Panc1 (cell line): ENCODE results near the gene CCND1. TPM values are rescaled to one million over a fixed set of nuclear protein-coding genes. Genes with fewer than 3 reads are reported as not detected.

Experiments
- ATAC-seq: fragments of 200-7000 bp; cut with Tn5 transposase; 2 replicates; pipeline ENCODE4 v1.9.1; 2020; ENCODE audit warnings: mild to moderate bottlenecking, moderate library complexity
- BruUV-seq: library from RNA; stranded (reverse); fragments of 400-500 nt; replicated peaks from 2 replicates; lab custom pipeline; 2021; lab: Mats Ljungman, UMichigan
- CTCF ChIA-PET: fragments of 300-600 bp; sonication (Branson Sonifier 250); formaldehyde crosslinking; loops from one replicate; lab custom pipeline; 2022; ENCODE audit warnings: antibody characterized with exemption; lab: Charles Lee
- POLR2A ChIA-PET: fragments of 300-600 bp; sonication (Branson Sonifier 250); formaldehyde crosslinking; loops from one replicate; lab custom pipeline; 2022; ENCODE audit warnings: antibody characterized with exemption; lab: Charles Lee
- DNase-seq: peaks from one replicate; pipeline ENCODE4 v3.0.0-alpha.2; 2010; ENCODE audit warnings: low read depth, low spot score
- H3K27ac ChIP-seq: 2 replicates; pipeline ENCODE4 v1.5.1; 2011; ENCODE audit warnings: mild to moderate bottlenecking, low read length, inconsistent platforms
- H3K27me3 ChIP-seq: fragments of 200-500 bp; sonication (Bioruptor generic); 2 replicates; pipeline ENCODE4 v1.6.0; 2014; ENCODE audit warnings: low read length, inconsistent platforms; ENCODE audit not compliant: control insufficient read depth, insufficient read depth
- H3K36me3 ChIP-seq: fragments of 200-500 bp; sonication (Bioruptor generic); 2 replicates; pipeline ENCODE4 v1.5.1; 2014; ENCODE audit warnings: inconsistent platforms, mild to moderate bottlenecking, low read length, moderate library complexity; ENCODE audit not compliant: control insufficient read depth, insufficient read depth
- H3K4me1 ChIP-seq: 2 replicates; pipeline ENCODE4 v1.5.1; 2011; ENCODE audit warnings: inconsistent platforms, mild to moderate bottlenecking, low read length, moderate library complexity; ENCODE audit not compliant: control insufficient read depth, insufficient read depth
- H3K4me3 ChIP-seq, 2 experiments: 2 replicates each; pipeline ENCODE4 v1.5.1; 2011 to 2012; ENCODE audit warnings: low read depth in 2 of 2, low read length in 2 of 2, mild to moderate bottlenecking in 2 of 2, inconsistent platforms in 1 of 2, moderate library complexity in 1 of 2
- H3K9me3 ChIP-seq: fragments of 200-500 bp; sonication (Bioruptor generic); 2 replicates; pipeline ENCODE4 v1.5.1; 2014; ENCODE audit warnings: low read depth, mild to moderate bottlenecking, inconsistent platforms, low read length, moderate library complexity; ENCODE audit not compliant: control insufficient read depth, insufficient read depth
- POLR2AphosphoS5 ChIP-seq: IDR thresholded peaks from 2 replicates; pipeline ENCODE4 v1.6.1; 2012; ENCODE audit warnings: mild to moderate bottlenecking, low read depth, low read length, moderate library complexity
- SIN3A ChIP-seq: IDR thresholded peaks from 2 replicates; pipeline ENCODE4 v1.6.1; 2012; ENCODE audit warnings: low read depth, mild to moderate bottlenecking, low read length, moderate library complexity, borderline replicate concordance; ENCODE audit not compliant: insufficient read depth
- TCF7L2 ChIP-seq: IDR thresholded peaks from 2 replicates; pipeline ENCODE4 v1.6.1; 2011; ENCODE audit warnings: mild to moderate bottlenecking, low read depth, low read length, inconsistent platforms
- in situ Hi-C: cut with HindIII; loops from 2 replicates; pipeline ENCODE4 v1.10.0; 2016; ENCODE audit warnings: low sequenced_read_pairs, low pct_unique_long_range_greater_than_20kb
- intact Hi-C: fragments of 100-400 bp; cut with micrococcal nuclease; formaldehyde crosslinking; loops from one replicate; pipeline ENCODE4 v1.10.0; 2022; ENCODE audit not compliant: unreplicated experiment
- total RNA-seq: library from RNA; stranded (reverse); gene quantifications from one replicate; pipeline ENCODE4 v1.2.1, GENCODE V29; 2021; ENCODE audit not compliant: unreplicated experiment
- TF ChIP-seq, protein P1 (sequence below), 2 experiments: IDR thresholded peaks; 2 replicates each; pipeline ENCODE4 v1.6.1; 2011 to 2012; ENCODE audit warnings: low read depth in 2 of 2, control low read depth in 1 of 2, low read length in 1 of 2, mild to moderate bottlenecking in 1 of 2, moderate library complexity in 1 of 2; ENCODE audit not compliant: insufficient read depth in 1 of 2
- TF ChIP-seq, protein P2 (sequence below): fragments of 450-650 bp; IDR thresholded peaks from 2 replicates; pipeline ENCODE4 v1.5.1; 2017; ENCODE audit warnings: mild to moderate bottlenecking

CCND1 gene
- total RNA-seq, 1 experiment from 2014 or later: 259 TPM

GRCh38 chr11:69702769-69703452 lies 62.0 kb downstream of the CCND1 start:
- no peaks in the 10 kb centered on the region for H3K9me3 ChIP-seq
- H3K4me3 ChIP-seq: no peak overlapping the region
- CTCF ChIA-PET: interaction anchor here (0.6 kb wide), 1 partner anchor 50 kb away, joined by 4 read pairs; no protein-coding TSS in a partner anchor
- H3K27me3 ChIP-seq: peaks cover 3% of the 10 kb centered on the region; the same call in 1 of the 2 replicates
- ATAC-seq: no peak
- intact Hi-C loops (loop anchor here (5.0 kb wide), 1 partner anchor 99 kb away; no protein-coding TSS in a partner anchor), in situ Hi-C loops (no loop called here)
- no peak overlapping the region for H3K27ac ChIP-seq
- peaks cover 7% of the 10 kb centered on the region for H3K4me1 ChIP-seq
- no TSS peak for BruUV-seq
- no peaks in the 10 kb centered on the region for H3K36me3 ChIP-seq
- no peak for DNase-seq
- POLR2A ChIA-PET: no interaction called here
- TF ChIP-seq TCF7L2: no peak
- TF ChIP-seq, protein P1, sequence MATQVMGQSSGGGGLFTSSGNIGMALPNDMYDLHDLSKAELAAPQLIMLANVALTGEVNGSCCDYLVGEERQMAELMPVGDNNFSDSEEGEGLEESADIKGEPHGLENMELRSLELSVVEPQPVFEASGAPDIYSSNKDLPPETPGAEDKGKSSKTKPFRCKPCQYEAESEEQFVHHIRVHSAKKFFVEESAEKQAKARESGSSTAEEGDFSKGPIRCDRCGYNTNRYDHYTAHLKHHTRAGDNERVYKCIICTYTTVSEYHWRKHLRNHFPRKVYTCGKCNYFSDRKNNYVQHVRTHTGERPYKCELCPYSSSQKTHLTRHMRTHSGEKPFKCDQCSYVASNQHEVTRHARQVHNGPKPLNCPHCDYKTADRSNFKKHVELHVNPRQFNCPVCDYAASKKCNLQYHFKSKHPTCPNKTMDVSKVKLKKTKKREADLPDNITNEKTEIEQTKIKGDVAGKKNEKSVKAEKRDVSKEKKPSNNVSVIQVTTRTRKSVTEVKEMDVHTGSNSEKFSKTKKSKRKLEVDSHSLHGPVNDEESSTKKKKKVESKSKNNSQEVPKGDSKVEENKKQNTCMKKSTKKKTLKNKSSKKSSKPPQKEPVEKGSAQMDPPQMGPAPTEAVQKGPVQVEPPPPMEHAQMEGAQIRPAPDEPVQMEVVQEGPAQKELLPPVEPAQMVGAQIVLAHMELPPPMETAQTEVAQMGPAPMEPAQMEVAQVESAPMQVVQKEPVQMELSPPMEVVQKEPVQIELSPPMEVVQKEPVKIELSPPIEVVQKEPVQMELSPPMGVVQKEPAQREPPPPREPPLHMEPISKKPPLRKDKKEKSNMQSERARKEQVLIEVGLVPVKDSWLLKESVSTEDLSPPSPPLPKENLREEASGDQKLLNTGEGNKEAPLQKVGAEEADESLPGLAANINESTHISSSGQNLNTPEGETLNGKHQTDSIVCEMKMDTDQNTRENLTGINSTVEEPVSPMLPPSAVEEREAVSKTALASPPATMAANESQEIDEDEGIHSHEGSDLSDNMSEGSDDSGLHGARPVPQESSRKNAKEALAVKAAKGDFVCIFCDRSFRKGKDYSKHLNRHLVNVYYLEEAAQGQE (IDR thresholded peaks at IDR 0.05; ENCODE audit: insufficient read depth in 1 of 2, low read depth in 2 of 2, low read length in 1 of 2): no peak
- no peak for TF ChIP-seq SIN3A
- TF ChIP-seq POLR2AphosphoS5: no peak
- TF ChIP-seq, protein P2, sequence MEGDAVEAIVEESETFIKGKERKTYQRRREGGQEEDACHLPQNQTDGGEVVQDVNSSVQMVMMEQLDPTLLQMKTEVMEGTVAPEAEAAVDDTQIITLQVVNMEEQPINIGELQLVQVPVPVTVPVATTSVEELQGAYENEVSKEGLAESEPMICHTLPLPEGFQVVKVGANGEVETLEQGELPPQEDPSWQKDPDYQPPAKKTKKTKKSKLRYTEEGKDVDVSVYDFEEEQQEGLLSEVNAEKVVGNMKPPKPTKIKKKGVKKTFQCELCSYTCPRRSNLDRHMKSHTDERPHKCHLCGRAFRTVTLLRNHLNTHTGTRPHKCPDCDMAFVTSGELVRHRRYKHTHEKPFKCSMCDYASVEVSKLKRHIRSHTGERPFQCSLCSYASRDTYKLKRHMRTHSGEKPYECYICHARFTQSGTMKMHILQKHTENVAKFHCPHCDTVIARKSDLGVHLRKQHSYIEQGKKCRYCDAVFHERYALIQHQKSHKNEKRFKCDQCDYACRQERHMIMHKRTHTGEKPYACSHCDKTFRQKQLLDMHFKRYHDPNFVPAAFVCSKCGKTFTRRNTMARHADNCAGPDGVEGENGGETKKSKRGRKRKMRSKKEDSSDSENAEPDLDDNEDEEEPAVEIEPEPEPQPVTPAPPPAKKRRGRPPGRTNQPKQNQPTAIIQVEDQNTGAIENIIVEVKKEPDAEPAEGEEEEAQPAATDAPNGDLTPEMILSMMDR: no peak

DNA sequence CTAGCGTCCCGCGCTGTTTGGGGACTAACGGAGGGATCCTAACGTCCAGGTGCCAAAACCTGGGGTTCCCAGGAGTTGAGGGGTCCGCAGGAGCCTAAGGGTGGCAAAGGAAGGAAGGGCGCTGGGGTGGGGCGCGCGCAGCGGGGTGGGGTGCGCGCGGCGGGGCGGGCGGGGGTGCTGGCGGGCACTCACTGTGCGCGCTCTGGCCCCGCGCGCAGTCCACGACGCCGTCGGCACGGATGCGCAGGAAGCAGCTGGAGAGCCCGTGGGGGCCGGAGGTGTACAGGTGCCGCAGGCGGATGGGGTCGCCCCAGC lies 62.5 kb downstream of the CCND1 start:
- H3K4me3 ChIP-seq: no peak overlapping the region
- no TSS peak for BruUV-seq
- in situ Hi-C loops: no loop called here
- intact Hi-C loops: loop anchor here (5.0 kb wide), 1 partner anchor 99 kb away; no protein-coding TSS in a partner anchor
- H3K9me3 ChIP-seq: no peaks in the 10 kb centered on the region
- POLR2A ChIA-PET: no interaction called here
- peaks cover 7% of the 10 kb centered on the region for H3K4me1 ChIP-seq
- DNase-seq: no peak
- CTCF ChIA-PET: no interaction called here
- H3K27me3 ChIP-seq: peaks cover 3% of the 10 kb centered on the region; the same call in 1 of the 2 replicates
- H3K27ac ChIP-seq: no peak overlapping the region
- no peak for TF ChIP-seq SIN3A
- TF ChIP-seq POLR2AphosphoS5: no peak
- TF ChIP-seq, protein P1 (IDR thresholded peaks at IDR 0.05; ENCODE audit: insufficient read depth in 1 of 2, low read depth in 2 of 2, low read length in 1 of 2): no peak
- TF ChIP-seq, protein P2: no peak
- TF ChIP-seq TCF7L2: no peak
- no peaks in the 10 kb centered on the region for H3K36me3 ChIP-seq
- ATAC-seq: peak; percentile 2; the same call in 1 of the 2 replicates
